Endothelial cell of umbilical vein (primary cell): ENCODE measurements around the gene VPS52. TPM values are rescaled to one million over a fixed set of nuclear protein-coding genes. Genes with fewer than 3 reads are reported as not detected.

Experiments
- BruUV-seq: library from RNA; stranded (reverse); fragments of 400-500 nt; replicated peaks from 2 replicates; lab custom pipeline; 2021; lab: Mats Ljungman, UMichigan
- CTCF ChIA-PET: fragments of 300-600, 350-600 bp; sonication (Branson Sonifier 250); formaldehyde crosslinking; loops from one replicate; lab custom pipeline; 2021; ENCODE audit warnings: antibody characterized with exemption, inconsistent platforms; lab: Charles Lee
- POLR2A ChIA-PET: fragments of 300-600, 350-600 bp; sonication (Branson Sonifier 250); formaldehyde crosslinking; loops from one replicate; lab custom pipeline; 2021; ENCODE audit warnings: antibody characterized with exemption, inconsistent platforms; lab: Charles Lee
- DNase-seq: peaks from one replicate; pipeline ENCODE4 v3.0.0-alpha.2; 2011; ENCODE audit warnings: low read depth, low spot score
- FAIRE-seq: peaks from 2 replicates; lab custom pipeline; 2011; peaks lifted over from hg19 to GRCh38; lab: Jason Lieb, UNC
- H2AFZ ChIP-seq: 2 replicates; pipeline ENCODE4 v1.6.0; 2012; ENCODE audit warnings: low read depth, low read length, control low read depth, inconsistent platforms
- H3K27ac ChIP-seq: 2 replicates; pipeline ENCODE4 v1.5.1; 2011; ENCODE audit warnings: low read depth, mild to moderate bottlenecking, control low read depth, low read length, moderate library complexity; ENCODE audit not compliant: insufficient read depth
- H3K27me3 ChIP-seq, 2 experiments: 2 replicates each; pipeline versions ENCODE4 v1.6.0 to v1.6.1; 2011; ENCODE audit warnings: low read length in 2 of 2, mixed read lengths in 1 of 2; ENCODE audit not compliant: control insufficient read depth in 2 of 2, insufficient read depth in 2 of 2
- H3K36me3 ChIP-seq, 2 experiments: 2 replicates in 1 of 2; 3 replicates in 1 of 2; pipeline ENCODE4 v1.5.1; 2011; ENCODE audit warnings: low read length in 2 of 2, mild to moderate bottlenecking in 1 of 2, moderate library complexity in 1 of 2; ENCODE audit not compliant: control insufficient read depth in 2 of 2, insufficient read depth in 2 of 2; ENCODE audit errors: extremely low read depth in 1 of 2
- H3K4me1 ChIP-seq: 3 replicates; pipeline ENCODE4 v1.5.1; 2011; ENCODE audit warnings: mild to moderate bottlenecking, low read length; ENCODE audit not compliant: control insufficient read depth, insufficient read depth; ENCODE audit errors: extremely low read depth
- H3K4me2 ChIP-seq: 2 replicates; pipeline ENCODE4 v1.6.1; 2011; ENCODE audit warnings: low read length, control low read depth, mixed read lengths; ENCODE audit not compliant: insufficient read depth
- H3K4me3 ChIP-seq, 3 experiments: fragments of 200-600 bp in 1 of 3; sonication (generic), shearing (Covaris generic) in 1 of 3; replicated peaks in 1 of 3; 2 replicates each; pipeline ENCODE4 v1.5.1; 2011 to 2016; ENCODE audit warnings: control low read depth in 3 of 3, low read length in 3 of 3, mild to moderate bottlenecking in 2 of 3, inconsistent platforms in 1 of 3, low read depth in 1 of 3, moderate library complexity in 1 of 3; ENCODE audit not compliant: insufficient read depth in 1 of 3
- H3K79me2 ChIP-seq: 2 replicates; pipeline ENCODE4 v1.6.0; 2012; ENCODE audit warnings: low read length, inconsistent platforms; ENCODE audit not compliant: control insufficient read depth, insufficient read depth
- H3K9ac ChIP-seq: replicated peaks from 2 replicates; pipeline ENCODE3; 2011; ENCODE audit warnings: low read length, control low read depth; ENCODE audit not compliant: insufficient read depth; ENCODE audit errors: extremely low read depth
- H3K9me1 ChIP-seq: replicated peaks from 3 replicates; pipeline ENCODE4 v1.6.0; 2011; ENCODE audit warnings: mild to moderate bottlenecking, low read length; ENCODE audit not compliant: control insufficient read depth, insufficient read depth; ENCODE audit errors: extremely low read depth
- H3K9me3 ChIP-seq: replicated peaks from 2 replicates; pipeline ENCODE4 v1.5.1; 2012; ENCODE audit warnings: low read length, inconsistent platforms; ENCODE audit not compliant: control insufficient read depth, insufficient read depth
- H4K20me1 ChIP-seq: replicated peaks from 2 replicates; pipeline ENCODE3; 2011; ENCODE audit warnings: mild to moderate bottlenecking, low read length; ENCODE audit not compliant: control insufficient read depth, insufficient read depth; ENCODE audit errors: extremely low read depth
- JUN ChIP-seq: IDR thresholded peaks from 2 replicates; pipeline ENCODE4 v1.6.1; 2011; ENCODE audit warnings: borderline replicate concordance, low read depth; ENCODE audit not compliant: insufficient read length, insufficient read depth
- POLR2AphosphoS5 ChIP-seq: IDR thresholded peaks from 2 replicates; pipeline ENCODE4 v1.6.1; 2012; ENCODE audit warnings: low read depth, mild to moderate bottlenecking, control low read depth, low read length, moderate library complexity; ENCODE audit not compliant: insufficient read depth
- dilution Hi-C: fragments of 300-500 bp; cut with MboI; formaldehyde crosslinking; loops from one replicate; pipeline ENCODE4 v1.15.0; 2019; ENCODE audit warnings: low sequenced_read_pairs; ENCODE audit not compliant: extremely low pct_ligation_motif_present
- intact Hi-C: fragments of 100-400 bp; cut with micrococcal nuclease; formaldehyde crosslinking; loops from one replicate; pipeline ENCODE4 v1.10.0; 2022
- polyA plus RNA-seq, 4 experiments: library from polyadenylated mRNA; depleted of rRNA in 3 of 4; stranded (reverse) in 3 of 4; unstranded in 1 of 4; fragments of >200 nt; gene quantifications; 2 replicates each; pipeline versions ENCODE4 v1.2.1 to v1.2.3, GENCODE V29; 2011 to 2012; ENCODE audit warnings: missing spikeins in 1 of 4
- total RNA-seq: library from RNA; stranded (reverse); gene quantifications from 2 replicates; pipeline ENCODE4 v1.2.3, GENCODE V29; 2021
- TF ChIP-seq, protein P1 (sequence below): IDR thresholded peaks from 2 replicates; pipeline ENCODE4 v1.6.1; 2011; ENCODE audit not compliant: insufficient read depth, insufficient read length
- TF ChIP-seq, protein P2 (sequence below), 2 donors: IDR thresholded peaks; 1 replicate in 1 of 2; 2 replicates in 1 of 2; pipeline ENCODE4 v1.5.1; 2011; ENCODE audit warnings: low read length in 2 of 2, mild to moderate bottlenecking in 2 of 2, moderate library complexity in 2 of 2, control low read depth in 1 of 2, inconsistent platforms in 1 of 2, low read depth in 1 of 2; ENCODE audit not compliant: insufficient read depth in 1 of 2; ENCODE audit errors: extremely low read depth in 1 of 2

VPS52 gene
- total and polyA plus RNA-seq, 2 donors (not counting 3 experiments of a cell fraction or from before 2014, with no cell fraction given): 49.2 to 112 TPM

DNA sequence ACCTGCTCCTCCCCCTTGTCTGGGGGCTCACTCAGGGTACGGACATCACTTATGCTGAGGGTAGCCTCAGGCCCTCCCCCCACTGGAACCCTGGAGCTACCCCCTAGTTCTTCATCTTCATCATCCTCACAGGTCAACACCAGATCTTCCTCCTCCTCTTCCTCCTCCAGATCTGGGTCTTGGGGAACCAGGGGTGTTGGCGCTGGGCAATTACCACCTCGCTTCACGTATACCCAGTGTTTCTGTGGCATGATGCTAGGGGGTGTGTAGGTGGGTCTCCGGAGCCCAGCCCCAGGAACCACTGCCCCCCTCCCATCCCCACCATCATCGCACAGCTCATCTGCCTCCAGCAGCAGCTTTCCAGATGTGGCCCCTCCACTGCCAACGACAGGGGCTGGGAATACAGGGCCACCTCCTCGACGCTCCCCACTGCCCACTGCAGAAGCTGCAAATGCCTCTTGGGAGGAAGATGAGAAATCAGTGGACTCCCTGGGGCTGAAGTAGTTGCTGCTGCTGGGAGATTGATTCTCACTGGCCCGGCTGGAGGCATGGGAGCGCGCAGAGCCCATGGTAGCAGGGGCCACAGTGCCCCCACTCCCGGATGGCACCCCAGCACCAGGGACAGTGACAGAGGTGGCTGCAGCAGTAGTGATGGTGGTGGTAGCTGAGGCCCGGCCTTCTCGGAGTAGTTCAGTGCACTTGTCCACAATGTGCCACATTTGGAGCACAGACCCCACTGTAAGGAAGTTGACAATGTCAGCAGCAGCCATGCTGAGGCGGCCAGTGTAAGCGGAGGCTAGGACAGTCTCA is 44.3 kb upstream of the VPS52 start:
- intact Hi-C loops: loop anchor here (10.0 kb wide), 1 partner anchor 259 kb away; no protein-coding TSS in a partner anchor
- ChIA-PET POLR2A (no interaction called here), CTCF (no interaction called here)

More for the DNA sequence above, 44.3 kb upstream of the VPS52 start:
- peaks cover 45% of the 10 kb centered on the region for H3K4me1 ChIP-seq
- no peak for FAIRE-seq
- H3K9me3 ChIP-seq: no peaks in the 10 kb centered on the region
- no peaks in the 10 kb centered on the region for H3K27me3 ChIP-seq
- TF ChIP-seq, protein P1, sequence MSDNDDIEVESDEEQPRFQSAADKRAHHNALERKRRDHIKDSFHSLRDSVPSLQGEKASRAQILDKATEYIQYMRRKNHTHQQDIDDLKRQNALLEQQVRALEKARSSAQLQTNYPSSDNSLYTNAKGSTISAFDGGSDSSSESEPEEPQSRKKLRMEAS: no peak
- TF ChIP-seq JUN: no peak
- no peak for TF ChIP-seq POLR2AphosphoS5
- TF ChIP-seq, protein P2, sequence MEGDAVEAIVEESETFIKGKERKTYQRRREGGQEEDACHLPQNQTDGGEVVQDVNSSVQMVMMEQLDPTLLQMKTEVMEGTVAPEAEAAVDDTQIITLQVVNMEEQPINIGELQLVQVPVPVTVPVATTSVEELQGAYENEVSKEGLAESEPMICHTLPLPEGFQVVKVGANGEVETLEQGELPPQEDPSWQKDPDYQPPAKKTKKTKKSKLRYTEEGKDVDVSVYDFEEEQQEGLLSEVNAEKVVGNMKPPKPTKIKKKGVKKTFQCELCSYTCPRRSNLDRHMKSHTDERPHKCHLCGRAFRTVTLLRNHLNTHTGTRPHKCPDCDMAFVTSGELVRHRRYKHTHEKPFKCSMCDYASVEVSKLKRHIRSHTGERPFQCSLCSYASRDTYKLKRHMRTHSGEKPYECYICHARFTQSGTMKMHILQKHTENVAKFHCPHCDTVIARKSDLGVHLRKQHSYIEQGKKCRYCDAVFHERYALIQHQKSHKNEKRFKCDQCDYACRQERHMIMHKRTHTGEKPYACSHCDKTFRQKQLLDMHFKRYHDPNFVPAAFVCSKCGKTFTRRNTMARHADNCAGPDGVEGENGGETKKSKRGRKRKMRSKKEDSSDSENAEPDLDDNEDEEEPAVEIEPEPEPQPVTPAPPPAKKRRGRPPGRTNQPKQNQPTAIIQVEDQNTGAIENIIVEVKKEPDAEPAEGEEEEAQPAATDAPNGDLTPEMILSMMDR (IDR thresholded peaks at IDR 0.05; ENCODE audit: extremely low read depth in 1 of 2, insufficient read depth in 1 of 2, low read depth in 1 of 2, low read length in 2 of 2): no peak
- H3K36me3 ChIP-seq: peaks cover 5 to 22% of the 10 kb centered on the region in 2 experiments
- H2AFZ ChIP-seq: no peak overlapping the region
- H4K20me1 ChIP-seq: no peaks in the 10 kb centered on the region
- dilution Hi-C loops: no loop called here
- H3K79me2 ChIP-seq: peaks cover 35% of the 10 kb centered on the region
- BruUV-seq: no TSS peak
- H3K9ac ChIP-seq: no peak overlapping the region
- H3K4me2 ChIP-seq: no peak overlapping the region
- no peaks in the 10 kb centered on the region for H3K9me1 ChIP-seq
- no peak overlapping the region for H3K27ac ChIP-seq
- no peak overlapping the region for H3K4me3 ChIP-seq
- DNase-seq: no peak
